Measurements from ENCODE around the gene KCNE1.
"Not testable (repeated sequence)": the region's sequence is repeated elsewhere in the genome, so short reads cannot be mapped to it uniquely, and the experiment has no call there.

The KCNE1 gene

DNA sequence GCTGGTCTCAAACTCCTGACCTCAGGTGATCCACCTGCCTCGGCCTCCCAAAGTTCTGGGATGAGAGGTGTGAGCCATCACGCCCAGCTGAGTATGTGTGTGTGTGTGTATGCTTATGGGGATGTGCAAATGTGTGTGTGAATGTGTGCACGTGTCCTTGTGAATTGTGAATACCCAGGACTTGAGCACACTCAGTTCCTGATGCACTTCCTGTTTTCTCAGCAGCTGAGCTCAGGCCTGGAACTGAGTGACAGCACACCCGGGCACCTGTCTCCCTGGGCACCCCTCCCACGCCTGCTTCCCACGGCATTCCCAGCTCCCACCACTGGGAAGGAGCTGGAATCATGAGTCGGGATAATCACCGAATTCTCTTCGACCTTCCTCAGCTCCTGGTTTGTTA, 104.7 kb downstream of the KCNE1 start:
- DNase-seq (ENCODE audit: low read depth) = not testable (repeated sequence)

DNA sequence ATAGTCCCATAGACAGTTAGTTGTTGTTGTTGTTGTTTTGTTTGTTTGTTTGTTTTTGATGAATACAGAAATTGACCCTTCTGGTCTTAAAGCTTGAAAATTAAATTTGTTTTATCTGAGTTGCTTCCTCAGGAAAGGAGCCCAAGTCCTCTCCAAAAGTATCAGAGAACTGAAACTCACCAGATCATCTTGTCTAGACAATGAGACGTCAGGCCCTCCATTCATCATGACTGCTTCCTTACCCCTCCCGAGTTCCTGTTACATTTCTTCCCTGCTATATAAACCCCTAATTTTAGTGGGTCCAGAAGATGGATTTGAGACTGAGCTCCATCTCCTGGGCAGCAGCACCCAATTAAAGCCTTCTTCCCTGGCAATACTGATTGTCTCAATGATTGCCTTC, 105.3 kb downstream of the KCNE1 start:
- not testable (repeated sequence) for DNase-seq (ENCODE audit: low read depth)

DNA sequence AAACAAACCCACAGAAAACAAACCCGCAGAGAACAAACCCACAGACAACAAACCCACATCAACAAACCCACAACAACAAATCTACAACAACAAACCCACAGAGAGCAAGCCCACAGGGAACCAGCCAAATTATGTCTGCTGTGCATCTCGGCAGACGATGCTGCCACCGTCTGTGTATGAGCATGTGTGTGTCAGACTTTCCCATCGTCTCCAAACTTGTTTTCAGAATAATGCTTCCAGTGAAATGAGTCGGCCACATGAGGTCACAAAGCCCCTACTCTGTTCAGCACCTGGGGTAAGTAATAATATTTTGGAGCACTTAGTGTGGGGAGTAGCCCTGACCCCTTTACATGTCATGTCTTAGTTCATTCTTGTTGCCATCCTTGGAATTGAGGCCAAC, 105.9 kb downstream of the KCNE1 start:
- DNase-seq (ENCODE audit: low read depth) = not testable (repeated sequence)

DNA sequence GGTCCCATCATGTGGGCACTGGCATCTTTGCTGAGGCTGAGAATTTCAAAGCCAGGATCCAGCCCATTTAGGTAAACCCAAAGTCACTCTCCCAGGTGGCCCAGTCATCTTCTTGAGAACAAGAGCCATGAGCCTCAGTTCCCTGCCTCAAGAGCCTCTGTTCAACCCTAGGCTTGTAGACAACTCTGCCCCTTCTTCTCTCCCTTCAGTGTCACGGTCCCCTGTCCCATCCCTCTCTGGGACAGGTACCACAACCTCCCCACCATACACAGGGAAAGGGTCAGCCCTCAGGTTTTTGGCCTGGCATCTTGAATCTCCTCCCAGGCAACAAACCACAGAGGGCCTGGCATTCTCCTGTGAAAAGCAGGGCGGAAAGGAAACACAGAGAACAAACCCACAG, 106.3 kb downstream of the KCNE1 start:
- not testable (repeated sequence) for DNase-seq (ENCODE audit: low read depth)

DNA sequence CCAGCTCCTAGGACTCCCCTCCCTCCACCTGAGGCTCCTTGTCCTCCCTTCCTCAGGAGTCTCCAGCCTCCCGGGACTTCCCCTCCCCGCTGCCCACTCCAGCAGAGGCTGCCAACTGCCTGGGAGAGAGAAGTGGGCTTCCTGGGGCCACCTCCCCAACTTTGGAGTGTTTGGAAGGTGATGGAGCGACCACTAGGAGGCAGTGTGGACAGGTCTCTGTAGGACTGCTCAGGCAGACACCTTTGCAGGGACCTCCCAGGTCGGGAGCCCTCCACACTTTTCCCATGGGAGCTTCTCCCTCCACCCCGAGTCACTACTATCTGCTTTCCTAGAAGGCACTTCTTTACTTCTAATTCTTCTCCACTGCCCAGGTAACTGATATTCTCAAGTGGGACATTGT, 107.3 kb downstream of the KCNE1 start:
- DNase-seq (ENCODE audit: low read depth) = not testable (repeated sequence)

DNA sequence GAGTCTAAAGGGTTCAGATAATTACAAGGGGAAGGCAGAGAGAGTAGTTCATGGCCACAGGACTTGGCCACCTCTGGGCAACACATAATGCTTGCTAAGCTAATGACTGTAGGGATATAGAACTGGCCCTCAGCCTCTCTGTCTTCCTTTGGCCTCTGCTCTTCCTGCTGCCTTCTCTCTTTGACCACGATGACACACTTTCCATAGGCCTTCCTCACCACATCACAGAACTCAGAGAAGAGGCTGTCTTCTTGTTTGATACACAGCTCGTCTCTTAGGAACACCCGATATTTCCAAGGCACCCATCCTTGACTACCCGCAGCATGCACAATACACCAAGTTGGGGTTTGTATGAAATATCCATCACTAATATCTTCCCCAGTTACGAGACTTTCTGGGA, 111.5 kb downstream of the KCNE1 start:
- not testable (repeated sequence) for DNase-seq (ENCODE audit: low read depth)

Measured in GM04503 (cell line).